B cell (primary cell): ENCODE results near the gene MAPRE2.

Experiments
- EZH2 ChIP-seq: IDR thresholded peaks from 2 replicates; pipeline ENCODE4 v1.6.1; 2012; ENCODE audit warnings: borderline replicate concordance, low read depth, mild to moderate bottlenecking, moderate library complexity, low read length; ENCODE audit not compliant: insufficient read depth, poor library complexity, severe bottlenecking
- TF ChIP-seq, protein P1 (sequence below): fragments of 200-600 bp; IDR thresholded peaks from one replicate; pipeline ENCODE4 v1.8.0; 2022; ENCODE audit warnings: antibody characterized with exemption, mild to moderate bottlenecking

GRCh38 chr18:35122586-35123224 is 81.5 kb downstream of the MAPRE2 start:
- TF ChIP-seq, protein P1, sequence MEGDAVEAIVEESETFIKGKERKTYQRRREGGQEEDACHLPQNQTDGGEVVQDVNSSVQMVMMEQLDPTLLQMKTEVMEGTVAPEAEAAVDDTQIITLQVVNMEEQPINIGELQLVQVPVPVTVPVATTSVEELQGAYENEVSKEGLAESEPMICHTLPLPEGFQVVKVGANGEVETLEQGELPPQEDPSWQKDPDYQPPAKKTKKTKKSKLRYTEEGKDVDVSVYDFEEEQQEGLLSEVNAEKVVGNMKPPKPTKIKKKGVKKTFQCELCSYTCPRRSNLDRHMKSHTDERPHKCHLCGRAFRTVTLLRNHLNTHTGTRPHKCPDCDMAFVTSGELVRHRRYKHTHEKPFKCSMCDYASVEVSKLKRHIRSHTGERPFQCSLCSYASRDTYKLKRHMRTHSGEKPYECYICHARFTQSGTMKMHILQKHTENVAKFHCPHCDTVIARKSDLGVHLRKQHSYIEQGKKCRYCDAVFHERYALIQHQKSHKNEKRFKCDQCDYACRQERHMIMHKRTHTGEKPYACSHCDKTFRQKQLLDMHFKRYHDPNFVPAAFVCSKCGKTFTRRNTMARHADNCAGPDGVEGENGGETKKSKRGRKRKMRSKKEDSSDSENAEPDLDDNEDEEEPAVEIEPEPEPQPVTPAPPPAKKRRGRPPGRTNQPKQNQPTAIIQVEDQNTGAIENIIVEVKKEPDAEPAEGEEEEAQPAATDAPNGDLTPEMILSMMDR: peak; percentile 23
- TF ChIP-seq EZH2: no peak
